ENCODE data around the gene ARID4B. TPM values are rescaled to one million over a fixed set of nuclear protein-coding genes. Genes with fewer than 3 reads are reported as not detected.
"Not testable (repeated sequence)": the region's sequence is repeated elsewhere in the genome, so short reads cannot be mapped to it uniquely, and the experiment has no call there.

The ARID4B gene
- total RNA-seq, 1 donor, result 254 TPM

DNA sequence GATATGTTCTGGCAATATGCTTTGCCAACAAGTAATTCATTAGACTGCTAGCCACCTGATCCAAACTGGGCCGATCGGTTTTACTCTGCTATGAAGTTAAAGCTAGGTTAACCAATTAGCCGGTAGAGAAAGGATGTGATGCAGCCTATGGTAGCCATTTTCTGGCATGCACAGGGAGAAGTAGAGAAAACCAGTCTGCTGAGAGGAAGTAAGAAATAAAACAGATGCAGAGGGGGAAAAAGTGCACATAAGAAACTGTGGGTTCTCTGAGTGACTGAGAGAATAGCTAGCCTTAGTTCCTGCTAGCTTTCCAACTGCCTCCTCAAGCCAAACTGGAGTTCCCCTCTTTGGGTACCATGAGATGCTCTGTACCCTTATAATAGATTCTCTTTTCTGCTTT, 52.8 kb downstream of the ARID4B start:
- no peak overlapping the region for H3K4me3 ChIP-seq (ENCODE audit: low read length)
- H3K4me1 ChIP-seq (ENCODE audit: insufficient read depth, low read length), result peaks cover 55% of the 10 kb centered on the region
- no peaks in the 10 kb centered on the region for H3K27me3 ChIP-seq (ENCODE audit: insufficient read depth, low read length)
- H3K9me3 ChIP-seq (ENCODE audit: low read depth, low read length), result no peaks in the 10 kb centered on the region

DNA sequence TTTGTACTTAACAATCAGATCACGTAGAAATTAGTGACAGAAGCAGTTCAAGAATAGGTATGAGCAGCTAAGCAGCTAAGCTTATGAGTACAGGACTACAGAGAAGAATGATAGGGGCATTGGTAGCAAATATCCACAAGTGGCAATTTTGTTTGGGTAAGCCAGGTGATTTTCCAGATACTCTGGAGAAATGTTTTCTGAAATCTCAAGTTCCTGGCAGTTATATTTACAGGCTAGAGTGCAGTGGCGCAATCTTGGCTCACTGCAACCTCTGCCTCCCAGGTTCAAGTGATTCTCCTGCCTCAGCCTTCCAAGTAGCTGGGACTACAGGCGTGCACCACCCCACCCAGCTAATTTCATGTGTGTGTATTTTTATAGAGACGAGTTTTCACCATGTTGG, 55.1 kb downstream of the ARID4B start:
- peaks cover 43% of the 10 kb centered on the region for H3K4me1 ChIP-seq (ENCODE audit: insufficient read depth, low read length)

DNA sequence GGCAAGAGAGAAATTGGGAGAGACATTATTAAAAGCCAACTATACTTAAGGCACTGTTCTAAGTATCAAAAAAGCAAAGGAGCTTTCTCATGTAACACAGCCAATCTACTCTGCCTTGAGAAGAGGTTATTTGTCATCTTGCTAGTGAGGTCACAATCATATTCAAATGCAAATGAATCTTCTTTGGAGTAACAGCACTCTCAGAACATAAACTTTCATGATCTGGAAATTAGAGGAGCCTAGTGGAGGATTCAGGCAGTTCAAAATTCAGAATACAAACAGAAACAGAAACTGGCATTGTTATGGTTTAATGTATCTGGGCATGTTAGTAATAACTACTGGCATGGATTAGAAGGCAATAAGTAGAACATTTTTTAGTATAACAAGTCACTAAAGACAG, 57.4 kb downstream of the ARID4B start:
- Histone ChIP-seq H3K27me3 (ENCODE audit: insufficient read depth, low read length) (no peaks in the 10 kb centered on the region), H3K4me1 (ENCODE audit: insufficient read depth, low read length) (peaks cover 29% of the 10 kb centered on the region), H3K9me3 (ENCODE audit: low read depth, low read length) (no peaks in the 10 kb centered on the region), H3K4me3 (ENCODE audit: low read length) (no peak overlapping the region)

More for the DNA sequence above, 55.1 kb downstream of the ARID4B start:
- no peaks in the 10 kb centered on the region for H3K27me3 ChIP-seq (ENCODE audit: insufficient read depth, low read length)
- no peak overlapping the region for H3K4me3 ChIP-seq (ENCODE audit: low read length)
- H3K9me3 ChIP-seq (ENCODE audit: low read depth, low read length), result no peaks in the 10 kb centered on the region

DNA sequence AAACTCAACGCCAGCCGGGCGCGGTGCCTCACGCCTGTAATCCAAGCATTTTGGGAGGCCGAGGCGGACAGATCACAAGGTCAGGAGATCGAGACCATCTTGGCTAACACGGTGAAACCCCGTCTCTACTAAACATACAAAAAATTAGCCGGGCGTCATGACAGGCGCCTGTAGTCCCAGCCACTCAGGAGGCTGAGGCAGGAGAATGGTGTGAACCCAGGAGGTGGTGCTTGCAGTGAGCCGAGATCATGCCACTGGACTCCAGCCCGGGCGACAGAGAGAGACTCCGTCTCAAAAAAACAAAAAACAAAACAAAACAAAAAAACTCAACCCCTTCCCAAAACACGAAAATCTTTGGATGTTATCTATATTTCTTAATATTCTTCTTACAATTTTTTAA, 58.0 kb downstream of the ARID4B start:
- H3K9me3 ChIP-seq (ENCODE audit: low read depth, low read length); H3K27me3 ChIP-seq (ENCODE audit: insufficient read depth, low read length); H3K4me3 ChIP-seq (ENCODE audit: low read length): not testable (repeated sequence)
- peaks cover 23% of the 10 kb centered on the region for H3K4me1 ChIP-seq (ENCODE audit: insufficient read depth, low read length)

DNA sequence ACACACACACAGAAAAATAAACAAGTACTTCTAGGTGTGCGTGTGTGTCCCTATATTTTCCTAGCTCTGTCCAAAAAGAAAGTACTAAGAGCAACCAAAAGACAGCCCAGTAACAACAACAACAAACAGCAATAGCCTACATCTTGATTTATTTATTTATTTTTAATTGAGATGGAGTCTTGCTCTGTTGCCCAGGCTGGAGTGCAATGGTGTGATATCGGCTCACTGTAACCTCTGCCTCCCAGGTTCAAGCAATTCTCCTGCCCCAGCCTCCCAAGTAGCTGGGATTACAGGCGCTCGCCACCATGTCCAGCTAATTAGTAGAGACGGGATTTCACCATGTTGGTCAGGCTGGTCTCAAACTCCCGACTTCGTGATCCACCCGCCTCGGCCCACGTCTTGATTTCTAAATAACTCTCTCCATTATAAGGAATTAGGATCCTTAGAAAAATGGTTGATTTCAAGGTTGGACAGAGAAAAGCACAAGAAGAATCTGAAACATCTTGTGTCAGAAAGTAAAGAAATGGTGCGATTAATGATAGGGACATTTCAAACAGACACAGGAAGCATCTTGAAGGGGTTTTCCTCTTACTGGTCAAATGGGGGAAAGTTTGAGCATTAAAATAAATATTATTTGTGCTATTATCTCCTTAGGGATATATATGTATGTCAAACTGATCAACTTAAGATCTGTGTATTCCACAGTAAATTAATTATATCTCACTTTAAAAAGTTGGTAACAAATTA, 59.4 kb downstream of the ARID4B start:
- Histone ChIP-seq H3K9me3 (ENCODE audit: low read depth, low read length) (no peaks in the 10 kb centered on the region), H3K4me3 (ENCODE audit: low read length) (no peak overlapping the region), H3K4me1 (ENCODE audit: insufficient read depth, low read length) (peaks cover 14% of the 10 kb centered on the region), H3K27me3 (ENCODE audit: insufficient read depth, low read length) (no peaks in the 10 kb centered on the region)

DNA sequence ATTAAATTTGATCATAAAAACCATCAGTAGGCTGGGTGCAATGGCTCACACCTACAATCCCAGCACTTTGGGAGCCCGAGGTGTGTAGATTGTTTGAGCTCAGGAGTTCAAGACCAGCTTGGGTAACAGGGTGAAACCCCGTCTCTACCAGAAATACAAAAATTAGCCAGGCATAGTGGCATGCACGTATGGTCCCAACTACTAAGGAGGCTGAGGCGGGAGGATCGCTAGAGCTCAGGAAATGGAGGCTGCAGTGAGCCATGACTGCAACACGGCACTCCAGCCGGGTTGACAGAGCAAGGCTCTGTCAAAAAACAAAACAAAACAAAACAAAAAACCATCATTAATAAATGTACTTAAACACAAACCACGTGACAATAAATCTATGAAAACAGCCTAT, 61.0 kb downstream of the ARID4B start:
- H3K27me3 ChIP-seq (ENCODE audit: insufficient read depth, low read length), result no peaks in the 10 kb centered on the region
- peaks cover 10% of the 10 kb centered on the region for H3K4me1 ChIP-seq (ENCODE audit: insufficient read depth, low read length)
- no peak overlapping the region for H3K4me3 ChIP-seq (ENCODE audit: low read length)
- H3K9me3 ChIP-seq (ENCODE audit: low read depth, low read length), result no peaks in the 10 kb centered on the region

DNA sequence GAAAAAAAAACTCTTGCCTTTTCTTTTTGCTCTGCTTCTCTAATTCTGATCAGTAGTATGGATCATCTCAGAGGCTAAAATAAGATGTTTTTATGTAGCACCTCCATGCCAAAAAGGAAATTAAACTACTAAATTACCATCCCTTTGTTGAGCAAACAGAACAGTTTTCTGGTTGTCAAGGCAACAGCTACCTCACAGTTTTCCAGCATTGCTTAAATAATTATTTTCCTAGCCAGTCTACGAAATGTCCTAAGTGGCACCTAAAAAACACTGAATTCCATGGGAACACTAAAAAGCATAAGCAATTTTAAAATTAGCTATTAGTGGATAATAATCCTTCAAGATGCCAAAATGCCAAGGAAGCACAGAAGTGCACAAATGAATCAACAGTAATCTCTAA, 61.7 kb downstream of the ARID4B start:
- H3K4me1 ChIP-seq (ENCODE audit: insufficient read depth, low read length), result peaks cover 7% of the 10 kb centered on the region
- no peak overlapping the region for H3K4me3 ChIP-seq (ENCODE audit: low read length)
- H3K27me3 ChIP-seq (ENCODE audit: insufficient read depth, low read length), result no peaks in the 10 kb centered on the region
- no peaks in the 10 kb centered on the region for H3K9me3 ChIP-seq (ENCODE audit: low read depth, low read length)

DNA sequence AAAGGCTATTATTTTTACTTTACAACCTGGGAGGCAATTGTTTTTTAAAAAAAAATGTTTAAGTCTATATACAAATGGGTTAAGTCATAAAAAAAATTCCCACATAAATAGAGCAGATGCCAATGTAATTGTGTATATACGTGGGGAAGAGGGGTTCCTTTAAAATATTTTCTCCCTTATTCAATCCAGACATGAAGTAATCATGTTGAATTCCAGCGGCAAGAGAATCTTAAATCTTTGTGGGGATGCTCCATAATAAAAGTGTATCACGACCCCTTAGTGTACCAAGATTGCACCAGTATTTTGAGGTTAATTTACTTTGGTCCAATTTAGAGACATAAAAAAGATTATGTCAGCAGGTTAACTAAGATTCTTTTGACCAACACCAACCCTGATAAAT, 62.1 kb downstream of the ARID4B start:
- Histone ChIP-seq H3K27me3 (ENCODE audit: insufficient read depth, low read length) (no peaks in the 10 kb centered on the region), H3K9me3 (ENCODE audit: low read depth, low read length) (no peaks in the 10 kb centered on the region), H3K4me3 (ENCODE audit: low read length) (no peak overlapping the region), H3K4me1 (ENCODE audit: insufficient read depth, low read length) (peaks cover 7% of the 10 kb centered on the region)

DNA sequence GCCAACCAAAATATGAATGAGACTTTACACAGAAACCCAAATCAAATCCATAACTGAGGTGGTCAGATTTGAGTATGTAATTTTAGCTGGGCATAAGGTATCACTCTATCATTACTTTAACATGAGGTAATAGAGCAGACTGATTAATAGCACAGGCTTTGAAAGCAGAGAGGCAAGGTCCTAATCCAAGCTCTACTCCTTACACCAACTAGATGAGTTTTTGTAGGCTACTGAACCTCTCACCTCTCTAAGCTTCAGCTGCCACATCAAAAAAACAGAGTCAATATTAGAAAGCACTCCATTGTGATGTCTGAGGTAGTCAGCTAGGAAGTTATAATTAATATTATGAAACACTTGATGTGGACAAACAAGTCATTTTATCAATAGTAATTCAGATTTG, 63.7 kb downstream of the ARID4B start:
- Histone ChIP-seq H3K4me1 (ENCODE audit: insufficient read depth, low read length) (peaks cover 11% of the 10 kb centered on the region), H3K9me3 (ENCODE audit: low read depth, low read length) (no peaks in the 10 kb centered on the region), H3K4me3 (ENCODE audit: low read length) (no peak overlapping the region), H3K27me3 (ENCODE audit: insufficient read depth, low read length) (no peaks in the 10 kb centered on the region)

DNA sequence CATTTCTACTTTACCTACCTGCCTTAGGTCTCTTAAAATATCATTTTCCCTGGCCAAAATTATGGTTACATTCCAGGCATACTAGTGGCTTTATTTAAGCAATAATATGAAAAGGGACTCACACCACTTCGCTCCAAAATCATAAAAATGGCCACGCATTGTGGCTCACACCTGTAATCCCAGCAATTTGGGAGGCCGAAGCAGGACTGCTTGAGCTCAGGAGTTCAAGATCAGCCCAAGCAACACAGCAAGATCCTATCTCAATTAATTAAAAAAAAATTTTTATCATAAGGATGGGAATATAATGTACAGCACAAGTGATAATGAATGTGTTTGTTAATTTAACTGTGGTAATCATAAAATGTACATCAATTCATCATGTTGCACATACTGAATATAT, 65.4 kb downstream of the ARID4B start:
- no peaks in the 10 kb centered on the region for H3K9me3 ChIP-seq (ENCODE audit: low read depth, low read length)
- H3K27me3 ChIP-seq (ENCODE audit: insufficient read depth, low read length), result no peaks in the 10 kb centered on the region
- H3K4me3 ChIP-seq (ENCODE audit: low read length), result no peak overlapping the region
- H3K4me1 ChIP-seq (ENCODE audit: insufficient read depth, low read length), result peaks cover 19% of the 10 kb centered on the region

DNA sequence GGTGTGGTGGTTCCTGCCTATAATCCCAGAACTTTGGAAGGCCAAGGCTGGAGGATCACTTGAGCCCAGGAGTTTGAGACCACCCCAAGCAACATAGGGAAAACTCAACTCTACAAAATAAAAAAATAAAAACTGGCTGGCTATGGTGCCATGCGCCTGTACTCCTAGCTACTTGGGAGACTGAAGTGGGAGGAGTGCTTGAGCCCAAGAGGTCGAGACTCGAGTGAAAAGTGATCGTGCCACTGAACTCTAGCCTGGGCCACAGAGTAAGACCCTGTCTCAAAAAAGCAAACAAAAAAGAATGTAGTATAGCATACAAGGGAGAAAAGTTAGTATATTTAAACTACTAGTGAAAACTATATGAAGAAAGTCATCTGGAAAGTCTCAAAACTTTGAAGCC, 66.7 kb downstream of the ARID4B start:
- peaks cover 19% of the 10 kb centered on the region for H3K4me1 ChIP-seq (ENCODE audit: insufficient read depth, low read length)
- no peak overlapping the region for H3K4me3 ChIP-seq (ENCODE audit: low read length)
- H3K27me3 ChIP-seq (ENCODE audit: insufficient read depth, low read length), result no peaks in the 10 kb centered on the region
- no peaks in the 10 kb centered on the region for H3K9me3 ChIP-seq (ENCODE audit: low read depth, low read length)

DNA sequence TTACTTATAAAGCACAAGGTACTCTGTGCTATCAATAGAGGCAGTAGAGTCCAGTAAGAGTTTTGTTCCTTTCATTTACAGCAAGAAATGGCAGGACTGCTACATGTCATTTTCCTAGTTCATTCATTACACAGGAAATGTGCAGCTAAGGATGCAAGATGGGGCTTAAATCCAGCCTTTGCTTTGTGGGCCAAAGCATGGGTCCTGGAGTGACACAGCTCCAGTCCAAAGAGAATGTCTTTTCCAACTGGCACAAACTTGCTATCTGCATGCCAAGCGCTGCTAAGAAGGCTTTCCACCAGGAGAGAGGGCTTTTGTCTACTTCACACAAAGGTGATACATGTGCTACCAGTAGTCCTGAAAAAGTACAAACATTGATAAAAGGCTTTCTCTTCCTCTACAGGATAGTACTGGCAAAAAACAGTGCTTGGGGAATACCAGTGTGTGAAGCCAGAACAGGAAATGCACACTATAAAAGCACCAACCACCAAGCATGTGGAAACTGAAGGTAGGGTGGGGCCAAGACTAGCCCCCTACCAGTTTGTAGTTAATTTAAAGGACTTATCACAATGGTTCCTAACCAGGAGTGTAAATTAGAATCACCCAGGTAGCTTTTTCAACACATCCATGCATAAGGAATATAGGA, 68.7 kb downstream of the ARID4B start:
- Histone ChIP-seq H3K4me3 (ENCODE audit: low read length) (no peak overlapping the region), H3K4me1 (ENCODE audit: insufficient read depth, low read length) (peaks cover 19% of the 10 kb centered on the region), H3K27me3 (ENCODE audit: insufficient read depth, low read length) (no peaks in the 10 kb centered on the region), H3K9me3 (ENCODE audit: low read depth, low read length) (no peaks in the 10 kb centered on the region)

DNA sequence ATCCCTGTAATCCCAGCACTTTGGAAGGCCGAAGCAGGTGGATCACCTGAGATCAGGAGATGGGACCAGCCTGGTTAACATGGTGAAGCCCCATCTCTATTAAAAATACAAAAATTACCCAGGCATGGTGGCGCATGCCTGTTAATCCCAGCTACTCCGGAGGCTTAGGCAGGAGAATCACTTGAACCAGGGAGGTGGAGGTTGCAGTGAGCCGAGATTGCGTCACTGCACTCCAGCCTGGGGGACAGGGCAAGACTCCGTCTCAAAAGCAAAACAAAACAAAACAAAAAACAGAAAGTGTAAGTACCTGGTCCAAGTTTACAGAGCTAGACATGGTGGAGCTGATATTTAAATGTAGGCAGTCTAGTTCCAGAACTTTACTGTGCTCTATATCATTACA, 69.9 kb downstream of the ARID4B start:
- not testable (repeated sequence) for H3K27me3 ChIP-seq (ENCODE audit: insufficient read depth, low read length); H3K4me3 ChIP-seq (ENCODE audit: low read length); H3K9me3 ChIP-seq (ENCODE audit: low read depth, low read length)
- peaks cover 19% of the 10 kb centered on the region for H3K4me1 ChIP-seq (ENCODE audit: insufficient read depth, low read length)

DNA sequence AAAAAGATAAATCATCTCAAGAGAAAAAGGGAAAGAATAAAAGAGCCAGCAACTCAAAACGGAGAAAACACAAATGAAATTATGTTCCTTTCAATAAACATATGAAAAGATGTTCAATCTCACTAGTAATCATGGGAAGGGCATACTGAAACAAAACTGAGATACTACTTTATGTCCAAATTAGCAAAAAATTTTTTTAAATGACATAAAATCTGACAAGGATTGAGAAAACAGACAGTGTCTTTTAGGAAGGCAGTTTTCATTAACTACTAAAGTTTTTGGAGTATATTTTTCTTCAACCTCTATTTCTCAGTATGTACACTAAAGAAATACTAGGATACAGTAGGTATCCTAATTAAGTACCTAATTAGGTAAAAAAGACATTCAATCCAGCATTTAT, 73.3 kb downstream of the ARID4B start:
- Histone ChIP-seq H3K4me3 (ENCODE audit: low read length) (no peak overlapping the region), H3K27me3 (ENCODE audit: insufficient read depth, low read length) (no peaks in the 10 kb centered on the region), H3K9me3 (ENCODE audit: low read depth, low read length) (no peaks in the 10 kb centered on the region), H3K4me1 (ENCODE audit: insufficient read depth, low read length) (peaks cover 13% of the 10 kb centered on the region)

DNA sequence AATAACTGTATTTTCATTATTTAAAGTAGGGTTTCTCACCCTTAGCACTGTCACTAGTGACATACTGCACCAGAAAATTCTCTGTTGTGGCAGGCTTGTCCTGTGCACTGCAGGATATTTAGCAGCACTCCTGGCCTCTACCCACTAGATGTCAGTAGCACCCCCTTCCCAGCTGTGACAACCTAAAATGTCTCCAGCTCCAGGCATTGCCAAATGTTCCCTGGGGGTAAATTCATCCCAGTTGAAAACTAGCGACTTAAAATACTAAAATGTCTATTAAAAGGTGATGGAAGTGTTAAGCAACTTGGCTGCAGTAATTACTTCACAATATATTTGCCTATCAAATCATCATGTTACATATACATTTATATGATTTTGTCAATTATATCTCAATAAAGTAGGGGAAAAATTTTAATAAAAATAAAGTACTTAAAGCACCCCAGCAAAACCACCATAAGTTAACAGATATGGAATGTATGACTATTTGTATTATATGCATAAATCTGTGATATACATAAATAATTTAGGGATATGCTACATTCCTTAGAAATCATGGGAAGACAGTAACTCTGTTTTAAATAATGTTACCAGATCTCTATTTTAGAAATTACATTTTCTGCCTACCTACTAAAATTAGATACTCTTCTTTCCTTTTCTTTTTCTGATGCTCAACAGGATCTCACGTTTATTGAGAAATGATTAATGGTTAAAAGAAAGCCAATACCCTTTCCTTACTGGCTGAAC, 74.6 kb downstream of the ARID4B start:
- Histone ChIP-seq H3K4me1 (ENCODE audit: insufficient read depth, low read length) (peaks cover 5% of the 10 kb centered on the region), H3K4me3 (ENCODE audit: low read length) (no peak overlapping the region), H3K27me3 (ENCODE audit: insufficient read depth, low read length) (no peaks in the 10 kb centered on the region), H3K9me3 (ENCODE audit: low read depth, low read length) (no peaks in the 10 kb centered on the region)
